Mammary epithelial cell (primary cell): Measurements from ENCODE around the gene FBXO10.

Experiments
- EZH2 ChIP-seq: IDR thresholded peaks from 2 replicates; pipeline ENCODE4 v1.6.1; 2012; ENCODE audit warnings: low read length, inconsistent platforms, borderline replicate concordance
- TF ChIP-seq, protein P1 (sequence below), 2 donors: IDR thresholded peaks in 1 of 2; conservative IDR thresholded peaks in 1 of 2; 2 replicates each; pipeline ENCODE4 v1.5.1; 2011 to 2012; ENCODE audit warnings: inconsistent platforms in 2 of 2, low read length in 2 of 2, mild to moderate bottlenecking in 2 of 2, control low read depth in 1 of 2, low read depth in 1 of 2; ENCODE audit not compliant: insufficient read depth in 1 of 2; ENCODE audit errors: extremely low read depth in 1 of 2

DNA sequence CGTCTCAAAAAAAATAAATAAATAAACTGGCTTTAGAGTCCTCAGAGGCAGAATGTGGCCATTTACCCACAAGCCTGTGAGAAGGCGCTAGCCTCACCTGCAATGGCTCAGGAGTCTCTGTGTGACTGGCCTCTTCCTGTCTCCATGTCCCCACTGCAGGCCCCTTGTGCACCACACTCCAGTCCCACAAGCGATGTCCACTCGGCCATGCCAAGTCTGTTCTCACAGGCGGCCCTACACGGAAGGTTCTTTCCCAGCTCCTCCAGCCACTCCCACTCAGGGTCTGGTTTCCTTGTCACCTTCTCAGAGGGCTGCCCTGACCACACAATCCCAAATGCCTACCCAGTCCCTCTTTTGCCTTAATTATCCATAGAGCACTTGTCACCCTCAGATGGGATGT lies 52.3 kb downstream of the FBXO10 start:
- TF ChIP-seq, protein P1, sequence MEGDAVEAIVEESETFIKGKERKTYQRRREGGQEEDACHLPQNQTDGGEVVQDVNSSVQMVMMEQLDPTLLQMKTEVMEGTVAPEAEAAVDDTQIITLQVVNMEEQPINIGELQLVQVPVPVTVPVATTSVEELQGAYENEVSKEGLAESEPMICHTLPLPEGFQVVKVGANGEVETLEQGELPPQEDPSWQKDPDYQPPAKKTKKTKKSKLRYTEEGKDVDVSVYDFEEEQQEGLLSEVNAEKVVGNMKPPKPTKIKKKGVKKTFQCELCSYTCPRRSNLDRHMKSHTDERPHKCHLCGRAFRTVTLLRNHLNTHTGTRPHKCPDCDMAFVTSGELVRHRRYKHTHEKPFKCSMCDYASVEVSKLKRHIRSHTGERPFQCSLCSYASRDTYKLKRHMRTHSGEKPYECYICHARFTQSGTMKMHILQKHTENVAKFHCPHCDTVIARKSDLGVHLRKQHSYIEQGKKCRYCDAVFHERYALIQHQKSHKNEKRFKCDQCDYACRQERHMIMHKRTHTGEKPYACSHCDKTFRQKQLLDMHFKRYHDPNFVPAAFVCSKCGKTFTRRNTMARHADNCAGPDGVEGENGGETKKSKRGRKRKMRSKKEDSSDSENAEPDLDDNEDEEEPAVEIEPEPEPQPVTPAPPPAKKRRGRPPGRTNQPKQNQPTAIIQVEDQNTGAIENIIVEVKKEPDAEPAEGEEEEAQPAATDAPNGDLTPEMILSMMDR (conservative IDR thresholded peaks at IDR 0.05 in 1 of 2, IDR thresholded peaks at IDR 0.05 in 1 of 2; ENCODE audit: extremely low read depth in 1 of 2, insufficient read depth in 1 of 2, low read depth in 1 of 2, low read length in 2 of 2): no peak
- TF ChIP-seq EZH2: no peak
